Adrenal gland (tissue), 12 donors: ENCODE data around the gene LGALS3BP. TPM values are rescaled to one million over a fixed set of nuclear protein-coding genes. Genes with fewer than 3 reads are reported as not detected.

Experiments
- DNase-seq, 7 donors: peaks; one replicate each; pipeline ENCODE4 v3.0.0-alpha.2; 2019 to 2020
- H3K27ac ChIP-seq, 5 donors: fragments of 200-600 bp; sonication (generic) in 4 of 5; 1 replicate in 3 of 5; 2 replicates in 2 of 5; pipeline versions ENCODE4 v1.5.1 to v1.8.0; 2016 to 2020; ENCODE audit warnings: mild to moderate bottlenecking in 1 of 5
- H3K27me3 ChIP-seq: fragments of 200-600 bp; 2 replicates; pipeline ENCODE4 v1.8.0; 2021
- H3K36me3 ChIP-seq, 2 donors: fragments of 200-600 bp; replicated peaks in 1 of 2; 1 replicate in 1 of 2; 2 replicates in 1 of 2; pipeline versions ENCODE4 v1.5.1 to v1.8.0; 2018 to 2022
- H3K4me1 ChIP-seq, 2 donors: fragments of 200-600 bp; replicated peaks in 1 of 2; 1 replicate in 1 of 2; 2 replicates in 1 of 2; pipeline versions ENCODE4 v1.5.1 to v1.8.0; 2018 to 2021
- H3K4me3 ChIP-seq, 4 donors: fragments of 200-600 bp; sonication (generic) in 3 of 4; one replicate each; pipeline ENCODE4 v1.5.1; 2016 to 2018
- H3K9me3 ChIP-seq, 3 donors: fragments of 200-600 bp; sonication (generic) in 1 of 3; replicated peaks in 1 of 3; 1 replicate in 2 of 3; 2 replicates in 1 of 3; pipeline versions ENCODE4 v1.5.1 to v1.8.0; 2016 to 2021
- CTCF ChIP-seq, 6 experiments: fragments of 450-650 bp in 4 of 6; fragments of 200-600 bp in 2 of 6; sonication (generic) in 1 of 6; IDR thresholded peaks; 1 replicate in 5 of 6; 2 replicates in 1 of 6; pipeline versions ENCODE4 v1.5.1 to v1.8.0; 2016 to 2021; ENCODE audit warnings: antibody characterized with exemption in 6 of 6, mild to moderate bottlenecking in 2 of 6, moderate library complexity in 1 of 6
- POLR2A ChIP-seq, 2 donors: fragments of 450-650 bp; IDR thresholded peaks; one replicate each; pipeline ENCODE4 v1.6.1; 2017; ENCODE audit warnings: antibody characterized with exemption in 2 of 2, mild to moderate bottlenecking in 2 of 2, moderate library complexity in 1 of 2
- WGBS, 4 donors: extraction: QIAGEN DNeasy Blood & Tissue Kit in 2 of 4; methylation state at CpG; one replicate each; pipeline versions ENCODE4 v1.1.5 to v1.1.7; 2013 to 2017; 5-methylcytosine and 5-hydroxymethylcytosine counted together
- intact Hi-C, 2 donors: fragments of 100-400 bp; cut with DNase I; formaldehyde crosslinking; loops; one replicate each; pipeline versions ENCODE4 v1.14.1 to v1.15.0; 2022 to 2023
- polyA plus RNA-seq, 3 donors: library from polyadenylated mRNA; stranded (reverse); fragments of 200-250 nt in 2 of 3; fragments of 350-450 nt in 1 of 3; fragmentation: Illumina TruSeq in 1 of 3; extraction: RNeasy Lipid Tissue Mini Kit (QIAGEN cat#74804) in 1 of 3; gene quantifications; one replicate each; pipeline ENCODE4 v1.2.3, GENCODE V29; 2013 to 2014
- total RNA-seq, 9 donors: library from RNA; depleted of rRNA in 4 of 9; stranded (reverse); fragments of >200 nt in 4 of 9; fragments of 120-200 nt in 1 of 9; fragmentation: NEBNext Ultra II Directional in 1 of 9; extraction: Animal tissue kit (Norgen Biotek cat#: 25700) in 1 of 9; gene quantifications; one replicate each; pipeline versions ENCODE4 v1.1.0 to v1.2.4, GENCODE V29; 2013 to 2023
- donor health status: healthy with polysubstance abuse.
- donor health status: Bipolar disorder and iron deficiency.
- donor health status: DM: yes; HTN: yes; CAD: no.
- donor health status: DM: no; HTN: no; CAD: no.
- donor health status: DM: no; HTN: no; CAD: no.
- donor health status: DM: yes; HTN: yes; CAD: no.

Gene LGALS3BP
- total and polyA plus RNA-seq, 12 donors: 144 to 1,588 (median 726) TPM

GRCh38 chr17:78956254-78956653 is 23.5 kb downstream of the LGALS3BP start:
- TF ChIP-seq CTCF (IDR thresholded peaks at IDR 0.05) (no peak), POLR2A (IDR thresholded peaks at IDR 0.05) (no peak)
- H3K27me3 ChIP-seq: no peaks in the 10 kb centered on the region
- H3K27ac ChIP-seq: no peak overlapping the region
- no peak overlapping the region for H3K4me3 ChIP-seq
- DNase-seq: no peak
- 85 to 93% (median 87%) methylated on average over 11 of the region's 11 CpGs for WGBS, 4 donors
- intact Hi-C loops: no loop called here
- H3K36me3 ChIP-seq: no peaks in the 10 kb centered on the region
- no peaks in the 10 kb centered on the region for H3K4me1 ChIP-seq
- H3K9me3 ChIP-seq: peaks cover 0 to under 1% (median 0%) of the 10 kb centered on the region in 3 donors

- DNase-seq: no peak
- peaks cover 0 to 16% (median 0%) of the 10 kb centered on the region in 3 donors for H3K9me3 ChIP-seq
- H3K4me3 ChIP-seq: no peak overlapping the region
- intact Hi-C loops: no loop called here
- H3K27me3 ChIP-seq: no peaks in the 10 kb centered on the region
- WGBS, 4 donors: 90 to 95% (median 91%) methylated on average over 9 to 14 of the region's 14 CpGs
- no peak overlapping the region for H3K27ac ChIP-seq
- H3K36me3 ChIP-seq: no peaks in the 10 kb centered on the region
- TF ChIP-seq CTCF (IDR thresholded peaks at IDR 0.05) (no peak), POLR2A (IDR thresholded peaks at IDR 0.05) (no peak)
- no peaks in the 10 kb centered on the region for H3K4me1 ChIP-seq
These were observed 25.0 kb downstream of the LGALS3BP start for GRCh38 chr17:78954684-78955083.

- TF ChIP-seq CTCF (IDR thresholded peaks at IDR 0.05): no peak
- no peak for TF ChIP-seq POLR2A (IDR thresholded peaks at IDR 0.05)
- WGBS, 4 donors: 73 to 78% (median 75%) methylated on average over 13 to 29 of the region's 29 CpGs
- no peak overlapping the region for H3K27ac ChIP-seq
- H3K27me3 ChIP-seq: no peaks in the 10 kb centered on the region
- intact Hi-C loops: no loop called here
- H3K36me3 ChIP-seq: no peaks in the 10 kb centered on the region
- H3K9me3 ChIP-seq: peaks cover 0 to 16% (median 0%) of the 10 kb centered on the region in 3 donors
- H3K4me1 ChIP-seq: no peaks in the 10 kb centered on the region
- H3K4me3 ChIP-seq: no peak overlapping the region
- DNase-seq: no peak
These were observed 26.1 kb downstream of the LGALS3BP start for GRCh38 chr17:78953356-78954350.

- no peaks in the 10 kb centered on the region for H3K36me3 ChIP-seq
- no peaks in the 10 kb centered on the region for H3K27me3 ChIP-seq
- no peak for DNase-seq
- peaks cover 0 to 16% (median 0%) of the 10 kb centered on the region in 3 donors for H3K9me3 ChIP-seq
- intact Hi-C loops: no loop called here
- 78 to 100% (median 92%) methylated on average over 4 to 10 of the region's 10 CpGs for WGBS, 4 donors
- no peak for TF ChIP-seq POLR2A (IDR thresholded peaks at IDR 0.05)
- no peak for TF ChIP-seq CTCF (IDR thresholded peaks at IDR 0.05)
- H3K4me3 ChIP-seq: no peak overlapping the region
- no peak overlapping the region for H3K27ac ChIP-seq
- H3K4me1 ChIP-seq: peaks cover 2 to 3% of the 10 kb centered on the region in 2 donors
These were observed 27.0 kb downstream of the LGALS3BP start for GRCh38 chr17:78952706-78953105.
